KOPT-K1 (cell line): ENCODE data around the gene PUDP.
"Not testable (repeated sequence)": the region's sequence is repeated elsewhere in the genome, so short reads cannot be mapped to it uniquely, and the experiment has no call there.

Experiments used
- H3K27ac ChIP-seq: fragments of 200-600 bp; sonication (generic); 2 replicates; pipeline ENCODE4 v1.5.1; 2016; ENCODE audit warnings: antibody characterized with exemption, mild to moderate bottlenecking, low read depth, low read length; ENCODE audit not compliant: poor library complexity, severe bottlenecking
- H3K36me3 ChIP-seq: fragments of 200-600 bp; sonication (generic); 2 replicates; pipeline ENCODE4 v1.5.1; 2017; ENCODE audit warnings: antibody characterized with exemption, mild to moderate bottlenecking, low read length, moderate library complexity; ENCODE audit not compliant: insufficient read depth
- H3K9me3 ChIP-seq: fragments of 200-600 bp; sonication (generic); 2 replicates; pipeline ENCODE4 v1.5.1; 2017; ENCODE audit warnings: antibody characterized with exemption, low read length, mild to moderate bottlenecking; ENCODE audit not compliant: insufficient read depth, poor library complexity, severe bottlenecking

The PUDP gene

DNA sequence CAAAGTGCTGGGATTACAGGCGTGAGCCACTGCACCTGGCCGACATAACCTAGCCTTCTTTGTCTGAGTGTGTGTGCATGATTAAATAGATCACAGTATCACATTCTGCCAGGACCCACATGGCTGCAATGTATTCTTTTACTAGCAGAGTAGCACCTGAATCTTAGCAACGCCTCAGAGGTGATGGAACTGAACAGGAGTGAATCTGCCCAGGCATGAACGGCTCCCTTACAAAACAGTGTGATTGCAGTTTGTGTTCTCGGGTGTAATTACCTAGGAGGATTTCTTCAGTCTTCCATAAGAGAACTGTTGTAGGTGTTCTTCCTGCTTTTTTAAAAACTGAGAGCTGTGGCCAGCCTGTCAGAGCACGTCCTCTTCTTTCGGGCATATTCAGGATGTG lies 123.1 kb downstream of the PUDP start:
- no peaks in the 10 kb centered on the region for H3K9me3 ChIP-seq
- H3K27ac ChIP-seq = no peak overlapping the region
- H3K36me3 ChIP-seq = no peaks in the 10 kb centered on the region

DNA sequence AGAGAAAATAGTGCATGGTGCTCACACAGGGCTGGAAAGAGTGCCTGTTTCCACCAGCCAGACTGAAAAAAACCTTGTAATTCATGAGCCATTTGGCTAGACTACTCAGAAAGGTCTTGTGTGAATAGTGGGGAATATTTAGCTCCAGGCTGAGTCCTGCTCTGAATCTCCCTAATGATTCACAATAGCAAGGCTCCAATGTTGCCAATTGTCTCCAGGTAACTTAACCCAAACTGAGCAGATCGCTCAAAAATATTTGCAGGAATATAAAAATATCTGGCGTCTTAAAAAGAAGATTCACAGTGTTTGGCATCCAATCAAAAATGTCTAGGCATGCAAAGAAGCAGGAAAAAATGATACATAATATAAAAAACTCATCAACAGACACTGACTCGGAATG lies 125.0 kb downstream of the PUDP start:
- not testable (repeated sequence) for H3K36me3 ChIP-seq, H3K27ac ChIP-seq, H3K9me3 ChIP-seq

DNA sequence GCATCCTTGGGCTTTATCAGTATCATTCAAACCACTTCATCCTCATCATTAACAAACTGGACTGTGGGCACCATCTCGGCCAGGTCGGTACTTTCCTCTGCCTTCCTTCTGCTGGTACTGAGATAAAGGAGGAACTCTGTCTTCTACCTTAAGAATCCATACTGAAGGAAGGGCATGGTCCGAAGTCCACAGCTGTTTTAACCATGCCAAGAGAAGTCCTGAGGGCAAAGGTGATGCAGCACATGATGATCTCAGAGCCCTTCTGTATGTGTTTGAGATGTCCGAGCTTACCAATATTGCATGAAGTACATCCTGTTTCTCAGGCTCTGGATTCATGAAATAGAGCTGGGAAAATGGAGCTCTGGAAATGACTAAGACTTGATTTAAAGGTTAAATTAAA lies 126.0 kb downstream of the PUDP start:
- no peaks in the 10 kb centered on the region for H3K36me3 ChIP-seq
- no peak overlapping the region for H3K27ac ChIP-seq
- H3K9me3 ChIP-seq = no peaks in the 10 kb centered on the region

DNA sequence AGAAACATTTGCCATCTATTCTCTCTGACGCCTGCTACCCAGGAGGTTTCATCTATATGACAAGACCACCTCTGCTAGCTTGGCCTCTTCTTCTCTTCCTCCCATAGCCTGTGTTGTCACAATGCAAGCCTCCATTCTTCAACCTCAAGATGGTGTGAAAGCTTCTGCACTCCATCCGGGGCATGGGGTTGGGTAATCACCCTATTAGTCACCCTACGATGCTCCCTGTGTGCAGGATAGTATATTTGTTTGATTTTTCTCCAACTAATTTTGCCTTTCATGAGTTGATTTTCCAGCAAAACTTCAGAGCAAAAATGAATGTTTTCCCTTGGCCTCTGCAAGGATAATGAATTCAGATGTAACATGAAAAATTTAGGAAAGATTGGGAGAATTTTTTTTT lies 128.4 kb downstream of the PUDP start:
- Histone ChIP-seq H3K27ac (no peak overlapping the region), H3K9me3 (no peaks in the 10 kb centered on the region)

DNA sequence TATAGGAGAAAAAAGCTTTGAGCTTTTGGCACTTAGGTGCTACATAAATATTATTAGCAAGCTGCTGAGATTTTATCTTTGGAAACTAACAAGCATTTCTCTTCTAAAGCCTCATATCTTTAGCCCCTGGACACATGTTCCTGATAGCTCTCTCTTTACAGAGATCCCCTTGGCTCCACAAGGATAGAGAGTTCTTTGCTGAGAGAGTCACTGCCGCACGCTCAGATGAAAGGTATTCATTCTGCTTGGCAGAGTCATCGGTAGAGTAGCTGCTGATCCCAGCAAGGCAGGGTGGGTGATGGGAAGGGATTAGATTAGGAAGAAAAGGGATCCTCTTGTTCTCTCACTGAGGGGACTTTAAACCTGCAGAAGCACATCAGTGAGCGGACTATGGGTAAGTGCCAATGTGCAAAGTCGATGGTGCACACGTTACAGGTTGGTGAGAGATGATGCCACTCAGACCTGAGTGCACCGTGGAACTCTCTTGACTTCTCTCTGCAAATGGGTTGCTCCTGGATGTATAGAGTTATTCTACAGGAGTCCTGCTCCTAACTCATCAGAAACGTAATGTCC lies 135.6 kb downstream of the PUDP start:
- not testable (repeated sequence) for H3K27ac ChIP-seq, H3K36me3 ChIP-seq, H3K9me3 ChIP-seq

More for the DNA sequence above, 128.4 kb downstream of the PUDP start:
- no peaks in the 10 kb centered on the region for H3K36me3 ChIP-seq

DNA sequence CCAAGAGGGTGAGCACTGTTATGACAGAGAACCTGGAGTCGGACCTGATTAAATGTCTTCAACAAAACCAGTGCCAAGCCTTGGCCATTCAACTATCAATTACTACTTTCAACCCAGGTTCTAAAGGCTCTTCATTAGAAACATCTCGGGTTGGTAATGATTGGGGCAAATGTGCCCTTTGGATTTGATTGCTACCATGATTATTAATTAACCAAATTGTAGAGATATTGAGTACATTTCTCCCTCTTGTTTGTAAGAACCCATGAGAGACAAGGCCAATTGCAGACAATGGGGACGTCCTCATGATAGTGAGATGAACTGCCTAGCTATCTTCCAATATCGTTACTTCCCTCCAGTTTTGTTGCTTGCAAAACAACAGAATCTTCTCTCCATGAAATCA lies 137.1 kb downstream of the PUDP start:
- not testable (repeated sequence) for H3K36me3 ChIP-seq, H3K27ac ChIP-seq, H3K9me3 ChIP-seq

DNA sequence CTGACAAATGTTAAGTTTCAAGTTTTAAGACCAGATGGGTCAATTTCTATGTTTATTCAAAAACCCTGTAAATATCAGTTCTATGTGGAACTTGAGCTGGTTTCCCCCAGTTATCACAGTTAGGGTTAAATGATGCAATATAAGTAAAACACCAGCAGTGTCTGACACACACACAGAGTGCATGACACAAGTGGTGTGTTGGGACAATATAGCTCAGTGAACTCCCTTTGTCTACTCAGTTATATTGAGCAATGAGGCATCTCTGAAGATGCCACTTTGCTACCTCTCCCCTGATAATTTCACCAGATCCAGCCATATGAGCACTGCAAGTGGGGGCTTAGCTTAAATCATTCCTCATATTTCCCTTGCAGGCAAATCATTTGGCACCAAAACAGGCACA lies 140.6 kb downstream of the PUDP start:
- H3K27ac ChIP-seq, H3K9me3 ChIP-seq, H3K36me3 ChIP-seq: not testable (repeated sequence)
